Measurements from ENCODE around the gene KLHDC10. TPM values are rescaled to one million over a fixed set of nuclear protein-coding genes. Genes with fewer than 3 reads are reported as not detected.
"Not testable (repeated sequence)": the region's sequence is repeated elsewhere in the genome, so short reads cannot be mapped to it uniquely, and the experiment has no call there.

Gene KLHDC10
- total RNA-seq, 2 donors from 2014 or later = 22.6 to 24.6 TPM

DNA sequence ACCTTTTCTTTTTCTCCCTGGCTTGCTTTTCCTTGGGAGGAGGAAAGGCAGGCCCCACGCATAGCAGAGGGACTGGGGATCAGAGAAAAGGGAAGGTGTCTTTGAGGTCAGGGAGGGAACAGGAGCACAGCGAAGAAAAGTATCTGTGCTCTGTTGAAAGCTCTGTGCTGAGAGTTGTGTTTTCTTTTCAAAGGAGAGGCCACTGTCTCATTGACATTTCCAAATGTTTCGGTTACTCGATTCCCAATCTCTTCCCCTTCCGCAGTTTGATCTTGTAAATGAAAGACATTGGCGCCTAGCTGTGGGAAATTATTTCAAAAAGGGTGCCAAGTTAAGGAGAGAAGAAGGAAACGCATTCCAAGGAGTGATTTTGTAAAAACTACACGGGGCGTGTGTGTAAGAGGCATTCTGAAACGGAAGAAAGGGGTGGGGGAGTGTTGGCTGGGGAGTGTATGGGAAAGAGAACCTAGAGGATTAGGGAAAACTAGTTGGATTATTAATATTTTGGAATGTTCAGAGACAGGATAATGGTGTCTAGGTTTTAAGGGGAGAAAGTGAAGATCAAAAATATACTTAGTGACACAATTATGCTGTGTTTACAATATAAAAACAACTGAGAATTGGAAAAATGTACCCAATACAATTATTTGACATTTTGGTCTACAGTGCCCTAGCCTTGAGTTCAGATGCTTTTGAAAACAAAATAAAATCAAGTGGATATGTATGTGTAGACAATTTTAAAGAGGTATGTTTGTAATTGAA is 708 bp downstream of the KLHDC10 start:
- intact Hi-C loops (cut with DNase I) = no loop called here
- no peak for DNase-seq (ENCODE audit: low spot score)

DNA sequence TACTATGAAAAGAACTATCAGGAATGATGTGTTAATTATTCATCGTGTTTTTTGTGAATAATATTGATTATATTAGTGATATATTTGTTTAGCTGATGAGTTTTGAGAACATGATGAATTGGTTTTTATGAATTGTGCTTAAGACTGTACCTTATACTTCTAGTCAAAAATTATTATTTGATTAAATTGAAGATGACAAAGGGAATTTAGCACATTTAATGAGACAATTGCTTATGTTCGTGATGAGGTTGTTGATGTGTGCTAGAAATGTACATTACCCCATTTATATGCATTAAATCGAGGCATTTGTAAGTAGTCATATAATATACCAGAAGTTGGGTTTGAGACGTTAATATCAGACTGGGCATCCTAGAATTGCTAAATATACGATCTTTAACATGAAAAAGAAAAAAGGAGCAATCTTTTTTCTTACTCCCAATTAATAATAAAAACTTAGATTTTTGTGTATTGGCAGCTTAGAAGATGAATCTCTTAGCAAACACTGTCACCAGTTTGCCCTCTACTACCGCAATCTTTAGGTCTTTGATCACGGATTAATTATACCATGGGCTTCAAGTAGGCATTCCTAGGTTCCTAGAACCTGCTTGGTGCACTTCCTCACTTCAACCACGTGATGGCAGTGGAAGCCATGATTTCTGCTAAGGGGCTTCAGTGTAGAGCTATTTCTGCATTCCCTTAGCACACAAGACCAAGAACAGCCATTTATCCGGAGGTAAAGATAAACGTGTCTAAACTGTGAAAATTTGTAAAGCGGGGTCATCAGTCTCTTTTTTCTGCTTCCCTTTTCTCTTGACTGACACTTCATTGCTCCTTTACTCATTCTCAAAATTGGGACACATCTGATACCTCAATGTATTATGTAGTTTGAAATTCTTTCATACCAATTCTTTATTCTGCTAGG is 1.6 kb downstream of the KLHDC10 start:
- intact Hi-C loops (cut with DNase I) = no loop called here
- no peak for DNase-seq (ENCODE audit: low spot score)

DNA sequence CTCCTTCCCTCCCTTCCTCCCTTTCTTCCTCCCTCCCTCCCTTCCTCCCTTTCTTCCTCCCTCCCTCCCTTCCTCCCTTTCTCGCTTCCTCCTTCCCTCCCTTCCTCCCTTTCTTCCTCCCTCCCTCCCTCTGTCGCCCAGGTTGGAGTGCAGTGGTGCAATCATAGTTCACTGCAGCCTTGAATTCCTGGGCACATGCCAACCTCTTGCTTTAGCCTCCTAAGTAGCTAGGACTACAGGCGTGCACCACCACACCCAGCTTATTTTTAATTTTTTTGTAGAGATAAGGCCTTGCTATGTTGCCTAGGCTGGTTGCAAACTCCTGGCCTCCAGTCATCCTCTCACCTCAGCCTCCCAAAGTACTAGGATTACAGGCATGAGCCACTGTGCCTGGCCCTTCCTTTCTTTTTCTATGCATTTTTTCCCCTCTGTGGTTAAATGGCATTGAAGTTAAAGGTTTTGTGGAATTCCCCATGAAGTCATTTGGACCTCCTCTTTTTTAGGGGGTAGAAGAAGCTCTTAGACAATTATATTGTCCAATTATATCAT is 9.6 kb downstream of the KLHDC10 start:
- intact Hi-C loops (cut with DNase I) = no loop called here
- no peak for DNase-seq (ENCODE audit: low spot score)

DNA sequence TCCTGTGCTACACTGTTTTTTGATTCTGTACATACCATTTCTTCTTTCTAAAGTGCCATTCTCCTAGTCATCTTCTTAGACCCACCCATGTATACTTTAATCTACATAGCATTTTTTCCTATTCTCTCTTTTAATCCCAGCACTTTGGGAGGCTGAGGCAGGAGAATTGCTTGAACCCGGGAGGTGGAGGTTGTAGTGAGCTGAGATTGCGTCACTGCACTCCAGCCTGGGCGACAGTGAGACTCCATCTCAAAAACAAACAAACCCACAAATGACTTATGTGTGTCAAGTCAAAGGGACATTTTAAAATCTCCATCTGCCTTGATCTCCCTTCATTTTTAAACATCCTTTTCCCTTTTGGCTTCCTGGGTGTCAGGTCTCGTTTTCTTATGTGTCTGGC is 13.2 kb downstream of the KLHDC10 start:
- DNase-seq (ENCODE audit: low spot score); intact Hi-C loops (cut with DNase I): not testable (repeated sequence)

DNA sequence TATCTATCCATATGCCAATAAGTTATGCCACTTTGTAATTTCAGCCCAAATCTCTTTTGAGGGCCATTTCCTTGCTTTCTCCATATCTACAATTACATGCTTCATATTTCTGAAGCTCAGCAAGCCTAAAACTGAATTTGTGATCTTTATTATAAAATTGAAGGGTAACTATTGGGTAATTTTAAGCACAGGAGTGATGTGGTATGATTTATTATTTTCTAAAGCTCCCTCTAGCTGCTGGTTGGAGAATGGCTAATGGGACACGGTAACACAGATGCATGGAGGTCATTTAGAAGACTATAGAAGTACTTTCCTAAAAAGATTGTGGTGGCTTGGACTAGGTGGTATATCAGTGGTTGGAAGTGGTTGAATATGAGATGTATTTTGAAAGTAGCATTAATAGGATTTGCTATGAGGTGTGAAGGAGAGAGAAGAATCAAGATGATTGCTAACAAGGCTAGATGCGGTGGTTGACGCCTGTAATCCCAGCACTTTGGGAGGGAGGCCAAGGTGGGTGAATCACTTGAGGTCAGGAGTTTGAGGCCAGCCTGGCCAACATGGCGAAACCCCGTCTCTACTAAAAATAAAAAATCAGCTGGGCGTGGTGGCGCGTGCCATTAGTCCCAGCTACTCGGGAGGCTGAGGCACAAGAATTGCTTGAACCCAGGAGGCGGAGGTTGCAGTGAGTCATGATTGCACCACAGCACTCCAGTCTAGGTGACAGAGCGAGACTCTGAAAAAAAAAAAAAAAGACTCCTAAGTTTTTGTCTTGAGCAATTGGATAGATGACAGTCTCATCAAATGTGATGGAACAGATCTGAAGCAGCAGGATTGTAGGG is 13.9 kb downstream of the KLHDC10 start:
- intact Hi-C loops (cut with DNase I) = no loop called here
- DNase-seq (ENCODE audit: low spot score) = no peak

DNA sequence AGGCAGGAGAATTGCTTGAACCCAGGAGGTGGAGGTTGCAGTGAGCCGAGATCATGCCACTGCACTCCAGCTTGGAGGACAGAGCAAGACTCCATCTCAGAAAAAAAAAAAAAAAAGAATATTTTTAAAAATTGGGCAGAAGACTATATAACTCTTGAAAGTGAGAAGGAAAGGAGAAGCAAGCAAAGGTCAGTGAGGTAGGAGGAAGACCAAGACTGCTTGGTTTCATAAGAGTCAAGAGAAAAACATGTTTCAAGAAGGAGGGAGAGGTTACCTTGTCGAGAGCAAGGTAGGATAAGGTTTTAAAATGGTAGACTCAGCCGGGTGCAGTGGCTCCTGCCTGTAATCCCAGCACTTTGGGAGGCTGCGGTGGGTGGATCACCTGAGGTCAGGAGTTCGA is 14.9 kb downstream of the KLHDC10 start:
- DNase-seq (ENCODE audit: low spot score); intact Hi-C loops (cut with DNase I): not testable (repeated sequence)

DNA sequence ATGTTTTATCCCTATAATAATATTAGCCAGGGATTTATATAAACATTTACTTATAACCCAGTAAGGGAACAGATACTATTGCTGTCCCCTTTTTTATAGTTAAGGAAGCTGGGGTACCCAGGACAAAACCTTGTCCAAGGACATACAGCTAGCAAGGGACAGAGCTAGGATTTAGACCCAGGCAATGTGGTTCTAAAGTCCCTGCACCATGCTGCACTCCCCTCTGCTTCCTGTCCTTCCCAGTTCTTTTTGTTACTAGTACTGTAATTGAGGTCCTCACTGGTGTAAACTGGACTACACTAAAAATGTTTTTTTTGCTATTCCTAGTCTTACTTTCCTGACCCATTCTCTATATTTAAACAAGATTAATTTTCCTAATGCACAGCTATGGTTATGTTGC is 16.6 kb downstream of the KLHDC10 start:
- DNase-seq (ENCODE audit: low spot score) = no peak
- intact Hi-C loops (cut with DNase I) = no loop called here

DNA sequence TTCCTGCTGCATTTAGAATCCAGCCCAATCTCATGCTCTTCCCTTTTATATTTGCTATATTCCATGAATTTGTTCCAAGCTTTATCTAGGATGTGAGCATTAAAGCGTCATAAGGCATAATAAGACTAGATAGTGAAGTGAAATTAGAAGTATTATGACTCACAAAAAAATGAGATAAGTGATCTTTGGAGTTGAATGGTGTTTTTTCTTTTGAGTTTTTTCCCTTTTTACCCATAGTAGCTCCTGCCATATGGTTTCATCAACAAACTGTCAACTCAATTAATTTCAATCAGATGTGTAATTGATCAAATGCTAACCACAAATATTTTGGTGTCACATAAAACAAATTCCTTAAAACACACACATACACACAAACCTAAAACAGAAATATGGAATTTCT is 17.0 kb downstream of the KLHDC10 start:
- DNase-seq (ENCODE audit: low spot score) = no peak
- intact Hi-C loops (cut with DNase I) = no loop called here

DNA sequence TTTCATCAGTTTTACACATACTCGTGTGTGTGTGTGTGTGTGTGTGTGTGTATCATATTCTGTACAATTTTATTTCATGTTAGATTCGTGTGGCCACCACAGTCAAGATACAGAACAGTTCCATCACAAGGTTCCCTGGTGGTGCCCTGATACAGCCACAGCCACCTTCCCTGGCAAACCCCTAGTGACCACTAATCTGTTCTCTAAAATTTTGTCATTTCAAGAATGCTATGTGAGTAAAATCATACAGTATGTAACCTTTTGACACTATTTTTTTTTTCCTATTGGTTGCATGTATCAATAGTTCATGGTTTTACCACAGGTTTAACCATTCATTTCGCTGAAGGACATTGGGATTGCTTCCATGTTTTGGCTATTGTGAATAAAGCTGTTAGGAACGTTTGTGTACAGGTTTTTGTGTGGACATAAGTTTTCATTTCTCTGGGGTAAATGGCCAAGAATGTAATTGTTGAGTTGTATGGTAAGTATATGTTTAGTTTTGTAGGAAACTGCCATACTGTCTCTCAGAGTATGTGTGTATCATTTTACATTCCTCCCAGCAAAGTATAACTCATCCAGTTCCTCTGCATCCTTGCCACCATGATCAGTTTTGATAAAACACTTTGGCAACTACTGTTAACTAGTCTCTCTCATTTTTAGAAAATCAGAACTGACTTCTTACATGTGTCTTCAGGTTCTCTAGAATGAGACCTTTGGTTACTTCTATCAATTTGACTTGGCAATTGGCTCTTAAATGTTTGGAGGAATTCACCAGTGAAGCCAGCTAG is 20.6 kb downstream of the KLHDC10 start:
- intact Hi-C loops (cut with DNase I) = no loop called here
- no peak for DNase-seq (ENCODE audit: low spot score)

DNA sequence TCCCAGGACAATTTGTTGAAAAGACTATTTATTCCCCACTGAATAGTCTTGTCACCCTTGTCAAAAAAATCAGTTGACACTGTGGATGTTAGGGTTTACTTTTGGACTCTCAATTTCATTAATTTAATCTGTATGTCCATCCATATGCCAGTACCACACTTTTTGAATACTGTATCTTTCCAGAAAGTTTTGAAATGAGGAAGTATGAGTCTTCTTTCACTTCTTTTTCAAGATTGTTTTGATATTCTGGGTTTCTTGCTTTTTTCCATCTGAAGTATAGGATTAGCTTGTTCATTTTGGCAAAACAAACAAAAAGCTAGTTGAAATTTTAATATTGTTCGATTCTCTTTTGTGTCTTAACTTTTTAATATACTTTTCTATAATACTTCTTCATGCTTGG is 21.7 kb downstream of the KLHDC10 start:
- intact Hi-C loops (cut with DNase I) = no loop called here
- DNase-seq (ENCODE audit: low spot score) = no peak

DNA sequence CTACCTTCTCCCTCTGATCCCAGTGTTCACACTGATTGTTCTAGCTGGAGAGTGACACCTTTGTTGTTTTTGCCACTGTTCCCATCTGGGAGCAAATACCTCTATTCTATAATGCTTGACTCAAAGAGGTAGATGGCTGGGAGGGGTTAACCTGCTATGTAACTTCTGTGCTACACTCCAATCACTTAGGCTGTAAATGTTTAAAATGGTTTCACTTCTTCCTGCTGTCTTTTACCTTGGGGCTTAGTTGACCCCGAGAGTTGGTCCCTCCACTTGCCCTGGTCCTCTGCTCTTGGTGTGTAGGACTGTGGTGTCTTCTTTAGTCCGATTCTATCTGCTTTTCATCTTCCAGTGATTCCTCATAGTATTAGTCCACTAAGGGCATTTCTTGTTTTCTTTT is 22.3 kb downstream of the KLHDC10 start:
- intact Hi-C loops (cut with DNase I) = no loop called here
- DNase-seq (ENCODE audit: low spot score) = no peak

DNA sequence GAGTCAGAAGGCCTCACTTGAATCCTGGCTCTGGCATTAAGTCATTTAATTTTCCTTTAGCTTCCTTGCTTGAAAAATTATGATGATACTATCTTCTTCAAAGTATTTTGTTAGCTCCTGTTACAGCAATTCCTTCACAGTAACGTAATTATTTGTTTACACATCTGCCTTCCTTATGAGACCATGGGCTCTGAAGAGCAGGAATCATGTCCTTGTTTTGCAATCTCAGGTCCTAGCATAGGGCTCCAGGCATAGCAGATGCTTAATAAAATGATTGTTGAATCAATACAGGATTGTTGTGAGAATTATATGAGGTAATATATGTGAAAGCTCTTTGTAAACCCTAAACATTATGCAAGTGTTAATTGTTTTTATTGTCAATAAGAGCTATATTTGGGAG is 25.5 kb downstream of the KLHDC10 start:
- DNase-seq (ENCODE audit: low spot score) = no peak
- intact Hi-C loops (cut with DNase I) = no loop called here

DNA sequence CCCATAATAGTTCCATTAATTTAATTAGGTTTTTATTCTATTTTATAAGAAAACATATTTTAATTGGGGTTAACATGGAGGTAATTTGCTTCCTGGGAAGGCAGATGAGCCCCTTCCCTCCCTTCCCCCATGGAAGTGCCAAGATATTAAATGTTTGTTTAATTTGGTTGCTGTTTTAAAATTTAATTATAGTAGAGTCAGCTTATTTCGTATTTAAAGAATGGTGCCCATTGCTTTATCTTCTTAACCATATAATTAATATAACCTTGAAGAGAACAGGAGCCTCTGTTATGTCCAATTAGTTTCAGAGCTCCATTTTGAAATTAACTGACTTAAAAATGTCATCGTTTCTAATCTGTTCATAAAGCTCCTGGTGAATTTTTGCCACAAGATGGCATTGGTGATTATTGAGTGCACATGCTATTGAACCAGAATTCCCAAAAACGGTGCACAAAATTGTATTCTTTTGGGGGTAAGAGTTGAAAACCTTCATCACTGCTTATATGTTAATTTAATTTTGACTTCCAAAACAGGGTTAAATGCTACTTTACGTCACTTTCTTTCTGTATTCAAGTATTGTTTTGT is 26.0 kb downstream of the KLHDC10 start:
- DNase-seq (ENCODE audit: low spot score) = no peak
- intact Hi-C loops (cut with DNase I) = no loop called here

DNA sequence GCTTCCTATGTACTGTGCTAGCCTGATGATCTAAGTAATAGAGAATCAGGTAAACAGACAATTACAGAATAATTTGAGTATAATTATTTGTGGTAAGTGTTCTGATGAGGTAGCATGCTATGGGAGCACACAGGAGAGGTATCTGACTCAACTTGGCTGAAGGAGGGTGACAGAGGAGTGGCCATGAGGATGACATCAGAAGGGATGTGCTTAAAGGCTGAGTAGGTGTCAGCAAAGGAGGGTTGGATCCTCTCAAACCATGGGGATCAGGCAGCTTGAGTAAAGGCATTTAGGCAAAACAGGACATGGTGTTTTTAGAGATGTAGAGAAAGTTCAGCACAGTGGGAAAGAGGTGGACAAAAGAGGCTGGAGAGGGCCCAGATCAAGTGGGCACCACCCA is 29.0 kb downstream of the KLHDC10 start:
- intact Hi-C loops (cut with DNase I) = no loop called here
- no peak for DNase-seq (ENCODE audit: low spot score)

DNA sequence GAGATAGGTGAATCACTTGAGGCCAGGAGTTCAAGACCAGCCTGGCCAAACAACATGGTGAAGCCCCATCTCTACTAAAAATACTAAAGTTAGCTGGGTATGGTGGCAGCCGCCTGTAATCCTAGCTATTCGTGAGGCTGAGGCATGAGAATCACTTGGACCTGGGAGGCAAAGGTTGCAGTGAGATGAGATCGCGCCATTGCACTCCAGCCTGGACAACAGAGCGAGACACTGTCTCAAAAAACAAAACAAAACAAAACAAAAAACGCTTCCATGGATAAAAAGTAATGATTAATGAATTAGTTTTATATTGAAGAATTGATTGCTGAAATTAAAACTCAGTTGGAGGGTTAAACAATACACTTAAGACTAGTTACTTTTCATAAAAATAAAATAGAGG is 32.3 kb downstream of the KLHDC10 start:
- DNase-seq (ENCODE audit: low spot score) = no peak
- intact Hi-C loops (cut with DNase I) = no loop called here

DNA sequence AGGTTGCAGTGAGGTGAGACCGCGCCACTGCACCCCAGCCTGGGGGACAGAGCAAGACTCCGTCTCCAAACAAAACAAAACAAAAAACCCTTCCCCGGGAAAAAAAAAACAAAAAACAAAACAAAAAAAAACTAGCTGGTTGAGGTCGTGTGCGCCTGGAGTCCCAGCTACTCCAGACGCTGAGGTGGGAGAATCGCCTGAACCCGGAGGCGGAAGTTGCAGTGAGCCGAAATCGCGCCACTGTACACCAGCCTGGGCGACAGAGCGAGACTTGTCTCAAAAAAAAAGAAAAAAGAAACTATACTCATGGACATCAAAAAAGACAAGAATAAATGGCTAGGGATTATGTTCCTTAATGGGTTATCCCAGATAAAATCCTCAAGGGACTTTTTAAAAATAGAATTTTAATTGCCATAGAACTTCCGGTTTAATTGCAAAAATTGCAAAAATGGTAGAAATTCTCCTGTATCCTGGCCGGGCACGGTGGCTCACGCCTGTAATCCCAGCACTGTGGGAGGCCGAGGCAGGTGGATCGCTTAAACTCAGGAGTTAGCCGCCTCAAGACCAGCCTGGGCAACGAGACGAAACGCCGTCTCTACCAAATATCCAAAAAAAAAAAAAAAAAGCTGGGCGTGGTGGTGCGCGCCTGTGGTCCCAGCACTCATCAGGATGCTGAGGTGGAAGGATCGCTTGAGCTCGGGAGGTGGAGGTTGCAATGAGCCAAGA is 37.8 kb downstream of the KLHDC10 start:
- intact Hi-C loops (cut with DNase I) = no loop called here
- DNase-seq (ENCODE audit: low spot score) = no peak

DNA sequence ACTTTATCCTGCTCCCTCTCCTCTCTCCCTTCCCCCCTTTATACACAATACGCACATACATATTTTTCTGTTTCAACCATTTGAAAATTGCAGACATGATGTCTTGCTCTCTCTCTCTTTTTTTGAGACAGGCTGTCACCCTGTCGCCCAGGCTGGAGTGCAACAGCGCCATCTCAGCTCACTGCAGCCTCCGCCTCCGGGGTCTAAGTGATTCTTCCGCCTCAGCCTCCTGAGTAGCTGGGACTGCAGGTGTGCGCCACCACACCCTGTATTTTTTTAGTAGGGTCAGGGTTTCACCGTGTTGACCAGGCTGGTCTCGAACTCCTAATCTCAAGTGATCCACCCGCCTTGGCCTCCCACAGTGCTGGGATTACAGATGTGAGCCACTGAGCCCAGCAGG is 38.5 kb downstream of the KLHDC10 start:
- DNase-seq (ENCODE audit: low spot score) = no peak
- intact Hi-C loops (cut with DNase I) = no loop called here

DNA sequence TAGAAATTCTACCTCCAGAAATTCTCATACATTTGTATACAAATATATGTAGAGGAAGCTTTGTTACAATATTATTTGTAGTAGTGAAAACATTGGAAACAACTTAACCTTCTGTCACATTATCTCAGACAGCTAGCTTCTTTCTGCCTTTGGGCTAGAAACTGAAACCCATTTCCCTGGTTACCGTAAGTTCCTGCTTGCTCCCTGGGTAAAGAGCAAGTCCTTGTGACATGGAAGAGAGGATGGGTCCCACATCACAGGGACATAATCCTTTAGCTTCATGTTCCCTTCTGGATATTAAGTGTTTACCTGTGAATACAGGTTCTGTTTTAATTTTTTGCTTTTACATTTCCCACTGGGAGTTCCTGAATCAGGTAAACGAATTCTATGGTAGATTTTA is 41.8 kb downstream of the KLHDC10 start:
- intact Hi-C loops (cut with DNase I) = no loop called here
- DNase-seq (ENCODE audit: low spot score) = no peak

Data from posterior vena cava (tissue), 2 donors.